Mucosa of rectum (tissue), 2 donors: ENCODE measurements around the gene SLC35D1.
A peak's percentile ranks its signal among the peaks of the same experiment; 100 is the strongest.

Experiments used
- H3K27ac ChIP-seq, 2 donors: one replicate each; pipeline ENCODE4 v1.7.0; 2013; ENCODE audit warnings: inconsistent platforms in 2 of 2, low read depth in 2 of 2, low read length in 2 of 2
- H3K27me3 ChIP-seq, 2 donors: one replicate each; pipeline ENCODE4 v1.7.0; 2013; ENCODE audit warnings: low read length in 2 of 2; ENCODE audit not compliant: control insufficient read depth in 2 of 2, insufficient read depth in 2 of 2
- H3K36me3 ChIP-seq, 2 donors: one replicate each; pipeline ENCODE4 v1.7.0; 2013; ENCODE audit warnings: low read length in 2 of 2; ENCODE audit not compliant: control insufficient read depth in 2 of 2, insufficient read depth in 2 of 2
- H3K4me1 ChIP-seq, 2 donors: one replicate each; pipeline ENCODE4 v1.7.0; 2013; ENCODE audit warnings: low read length in 2 of 2, mild to moderate bottlenecking in 1 of 2; ENCODE audit not compliant: control insufficient read depth in 2 of 2, insufficient read depth in 2 of 2
- H3K4me3 ChIP-seq, 2 donors: one replicate each; pipeline ENCODE4 v1.7.0; 2013; ENCODE audit warnings: low read length in 2 of 2
- H3K9ac ChIP-seq, 2 donors: one replicate each; pipeline ENCODE4 v1.7.0; 2013; ENCODE audit warnings: low read length in 2 of 2, low read depth in 1 of 2, mild to moderate bottlenecking in 1 of 2
- H3K9me3 ChIP-seq, 2 donors: one replicate each; pipeline ENCODE4 v1.7.0; 2013; ENCODE audit warnings: low read length in 2 of 2; ENCODE audit not compliant: control insufficient read depth in 2 of 2
- donor health status: healthy.
- donor health status: Normal muscosa, but diverticular disease.

SLC35D1 gene

DNA sequence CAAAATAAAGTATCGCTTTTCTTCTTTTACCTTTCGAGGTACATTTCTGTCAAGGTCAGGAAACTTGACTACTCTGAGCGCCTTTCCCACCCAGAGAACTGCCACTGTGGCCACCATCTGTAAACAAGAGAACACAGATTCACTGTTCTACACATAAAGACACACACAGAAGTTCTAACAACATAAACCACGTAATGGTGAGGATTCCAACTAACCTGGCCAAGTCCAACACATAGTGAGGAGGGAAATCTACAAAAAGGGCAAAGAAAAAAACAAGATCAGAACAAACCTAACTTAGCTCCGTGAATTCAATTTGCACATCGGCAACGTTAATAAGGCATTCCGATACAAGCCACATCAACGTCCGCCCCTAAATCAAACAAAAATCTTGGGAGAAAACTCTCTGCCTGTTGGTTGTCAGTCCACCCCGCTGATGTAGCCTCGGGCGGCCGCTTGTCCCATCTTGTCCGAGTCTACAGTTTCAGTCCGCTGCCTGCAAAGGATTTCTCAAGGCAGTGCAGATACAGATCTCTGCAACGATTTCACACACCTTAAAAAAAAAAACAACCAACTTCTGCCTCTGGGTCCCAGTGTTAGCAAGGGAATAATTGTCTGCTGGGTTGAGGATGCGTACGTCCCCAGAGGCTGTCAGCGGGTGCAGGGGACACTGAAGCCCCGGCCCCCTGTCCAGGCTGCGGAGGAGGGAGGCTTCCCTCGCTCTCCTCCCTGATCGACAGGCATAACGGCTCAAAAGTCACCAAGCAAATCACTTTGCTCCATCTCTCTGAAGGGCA lies 1.0 kb downstream of the SLC35D1 start:
- peaks cover 7 to 18% of the 10 kb centered on the region in 2 donors for H3K4me1 ChIP-seq
- H3K9me3 ChIP-seq, result no peaks in the 10 kb centered on the region
- peaks cover 12 to 13% of the 10 kb centered on the region in 2 donors for H3K36me3 ChIP-seq
- H3K4me3 ChIP-seq, result peak overlapping the region; percentile 88 to 92
- peak overlapping the region; percentile 97 for H3K27ac ChIP-seq
- H3K9ac ChIP-seq, result peak overlapping the region; percentile 95 to 98
- no peaks in the 10 kb centered on the region for H3K27me3 ChIP-seq

DNA sequence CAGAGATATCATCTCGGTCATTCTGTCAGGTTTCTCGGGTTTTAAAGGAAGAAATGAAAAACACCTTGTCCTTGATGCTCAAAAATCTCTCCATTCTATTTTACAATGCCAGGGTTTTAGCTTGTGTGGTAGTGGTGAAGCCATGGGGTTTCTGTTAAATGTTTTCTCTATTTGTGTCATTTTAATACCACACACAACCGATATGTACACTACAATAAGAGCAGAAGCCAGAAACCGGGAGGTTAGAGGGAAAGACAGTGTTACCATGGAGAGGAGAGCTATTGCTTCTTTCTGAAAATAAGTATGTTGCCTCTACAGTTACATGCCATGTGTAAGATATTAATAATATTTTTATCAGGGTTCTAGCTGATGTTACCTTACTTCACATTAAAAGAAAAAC lies 2.8 kb downstream of the SLC35D1 start:
- peaks cover 7 to 18% of the 10 kb centered on the region in 2 donors for H3K4me1 ChIP-seq
- no peaks in the 10 kb centered on the region for H3K9me3 ChIP-seq
- H3K27me3 ChIP-seq, result no peaks in the 10 kb centered on the region
- H3K36me3 ChIP-seq, result peaks cover 28 to 29% of the 10 kb centered on the region in 2 donors
- H3K4me3 ChIP-seq, result no peak overlapping the region
- H3K27ac ChIP-seq, result no peak overlapping the region
- peak overlapping the region in 1 of 2 donors; percentile 21 for H3K9ac ChIP-seq

DNA sequence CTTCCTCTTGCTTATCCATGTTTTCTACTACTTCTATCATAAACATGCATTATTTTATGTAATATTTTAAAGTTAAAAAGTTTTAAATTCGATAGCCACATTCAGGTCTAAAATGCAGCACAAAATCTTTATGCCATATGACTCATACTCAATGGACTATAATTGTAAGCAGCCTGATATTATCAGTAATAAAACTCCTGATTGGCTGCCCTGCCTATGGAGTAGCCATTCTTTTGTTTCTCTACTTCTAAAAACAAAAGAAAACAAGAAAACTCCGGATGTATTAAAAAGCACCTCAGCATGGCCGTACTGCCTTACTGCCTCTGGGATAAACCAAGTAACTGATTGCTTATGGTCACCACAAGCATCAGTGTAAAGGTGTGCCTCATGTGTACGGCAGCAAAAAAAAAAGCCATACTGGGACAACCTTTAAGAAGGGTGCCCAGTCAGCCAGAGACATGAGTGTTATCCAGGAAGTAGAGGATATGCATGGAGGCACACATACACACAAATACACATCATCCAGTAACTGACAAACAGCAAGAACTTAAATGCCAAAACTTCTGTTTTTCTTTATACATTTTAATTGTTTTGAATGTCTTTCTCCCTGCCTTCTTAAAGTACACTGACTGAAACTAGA lies 9.2 kb downstream of the SLC35D1 start:
- H3K9ac ChIP-seq, result no peak overlapping the region
- peaks cover 67 to 78% of the 10 kb centered on the region in 2 donors for H3K36me3 ChIP-seq
- no peaks in the 10 kb centered on the region for H3K9me3 ChIP-seq
- no peak overlapping the region for H3K27ac ChIP-seq
- peaks cover 0 to 2% of the 10 kb centered on the region in 2 donors for H3K4me1 ChIP-seq
- H3K27me3 ChIP-seq, result no peaks in the 10 kb centered on the region
- H3K4me3 ChIP-seq, result no peak overlapping the region

DNA sequence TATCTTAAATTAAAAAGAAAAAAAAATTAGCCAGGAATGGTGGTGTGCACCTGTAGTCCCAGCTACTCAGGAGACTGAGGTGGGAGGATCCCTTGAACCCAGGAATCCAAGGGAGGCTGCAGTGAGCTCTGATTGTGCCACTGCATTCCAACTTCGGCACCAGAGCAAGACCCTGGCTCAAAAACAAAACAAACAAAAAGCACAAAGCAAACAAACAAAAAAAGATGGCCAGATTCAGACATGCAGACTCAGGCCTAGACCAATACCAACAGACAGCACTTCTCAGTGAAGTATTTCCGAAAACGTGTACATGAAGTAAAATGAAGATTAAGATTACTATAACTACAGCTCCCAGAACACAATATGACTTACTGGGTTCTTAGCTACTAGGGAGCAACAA lies 10.6 kb downstream of the SLC35D1 start:
- Histone ChIP-seq H3K4me3 (no peak overlapping the region), H3K9me3 (no peaks in the 10 kb centered on the region), H3K9ac (no peak overlapping the region), H3K4me1 (no peaks in the 10 kb centered on the region), H3K27me3 (no peaks in the 10 kb centered on the region), H3K27ac (no peak overlapping the region), H3K36me3 (peaks cover 72 to 81% of the 10 kb centered on the region in 2 donors)

DNA sequence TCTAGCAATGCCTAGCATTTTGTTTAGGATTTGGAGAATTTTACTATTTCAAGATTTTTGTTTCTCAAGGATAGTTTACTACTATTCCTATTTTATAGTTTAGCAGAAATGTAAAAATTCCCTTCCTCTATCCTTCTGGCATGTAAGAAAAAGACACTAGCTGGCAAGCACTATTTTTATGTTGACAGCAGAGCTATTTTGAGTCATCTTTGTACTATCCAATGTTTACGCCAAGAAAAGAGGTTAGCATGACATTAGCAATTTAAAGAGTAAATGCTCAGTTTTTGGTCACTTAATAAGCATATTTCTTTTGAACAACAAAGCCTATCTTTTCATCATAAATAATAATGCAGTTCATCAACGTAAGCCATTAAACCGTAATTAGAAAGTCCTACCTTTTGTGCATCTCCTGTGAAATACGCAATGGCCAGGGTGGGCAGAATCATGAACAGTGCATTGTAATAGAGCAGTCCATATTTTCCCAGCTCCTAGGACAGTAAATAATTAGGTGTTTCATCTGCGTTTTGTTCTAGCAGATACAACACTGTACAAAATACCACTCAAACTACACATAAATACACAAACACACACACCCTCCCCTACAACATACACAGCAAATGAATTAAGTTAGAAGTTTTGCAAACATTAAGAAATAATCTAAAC lies 12.0 kb downstream of the SLC35D1 start:
- H3K4me1 ChIP-seq, result no peaks in the 10 kb centered on the region
- peaks cover 74 to 78% of the 10 kb centered on the region in 2 donors for H3K36me3 ChIP-seq
- no peaks in the 10 kb centered on the region for H3K9me3 ChIP-seq
- H3K27ac ChIP-seq, result no peak overlapping the region
- H3K27me3 ChIP-seq, result no peaks in the 10 kb centered on the region
- H3K9ac ChIP-seq, result no peak overlapping the region
- H3K4me3 ChIP-seq, result no peak overlapping the region

DNA sequence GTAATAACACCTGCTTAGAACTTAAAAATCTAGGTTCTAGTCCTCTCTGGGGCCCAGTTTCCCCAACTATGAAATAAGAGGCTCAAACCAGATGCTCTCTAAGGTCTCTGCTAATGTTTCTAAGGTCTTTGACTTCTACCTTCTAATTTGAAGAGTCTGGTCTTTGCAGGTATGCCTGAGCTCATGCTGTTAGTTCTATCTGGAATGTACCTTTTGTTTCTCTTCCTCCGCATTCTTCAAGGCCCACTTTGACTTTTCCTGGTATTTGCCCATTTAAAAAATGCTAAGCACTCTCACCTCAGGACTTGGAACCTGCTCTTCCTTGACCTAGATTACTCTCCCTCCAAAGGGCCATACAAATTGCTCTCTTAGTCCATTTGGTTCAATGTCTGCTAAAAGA lies 13.5 kb downstream of the SLC35D1 start:
- Histone ChIP-seq H3K4me1 (no peaks in the 10 kb centered on the region), H3K9me3 (no peaks in the 10 kb centered on the region), H3K4me3 (no peak overlapping the region), H3K27ac (no peak overlapping the region), H3K36me3 (peaks cover 65 to 75% of the 10 kb centered on the region in 2 donors), H3K9ac (no peak overlapping the region), H3K27me3 (no peaks in the 10 kb centered on the region)

DNA sequence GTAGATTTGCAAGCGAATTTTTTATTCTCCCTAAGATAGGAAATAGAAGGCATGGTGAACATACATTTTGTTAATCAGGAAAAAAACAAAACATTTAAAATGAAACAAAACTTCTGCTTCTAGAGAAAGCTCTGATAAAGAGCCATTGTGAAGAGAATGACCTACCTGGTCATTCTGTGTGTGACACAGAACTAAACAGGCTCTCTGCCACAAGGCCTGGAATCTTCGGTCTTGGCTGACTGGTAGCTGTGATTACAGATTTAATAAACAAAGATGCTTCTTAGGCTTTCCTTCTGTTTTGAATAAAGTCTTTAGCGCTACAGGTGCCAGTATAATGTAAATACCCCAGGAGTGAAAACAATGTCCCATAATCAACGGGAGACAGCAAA lies 22.1 kb downstream of the SLC35D1 start:
- Histone ChIP-seq H3K27ac (no peak overlapping the region), H3K36me3 (peaks cover 19 to 29% of the 10 kb centered on the region in 2 donors), H3K9ac (no peak overlapping the region)

DNA sequence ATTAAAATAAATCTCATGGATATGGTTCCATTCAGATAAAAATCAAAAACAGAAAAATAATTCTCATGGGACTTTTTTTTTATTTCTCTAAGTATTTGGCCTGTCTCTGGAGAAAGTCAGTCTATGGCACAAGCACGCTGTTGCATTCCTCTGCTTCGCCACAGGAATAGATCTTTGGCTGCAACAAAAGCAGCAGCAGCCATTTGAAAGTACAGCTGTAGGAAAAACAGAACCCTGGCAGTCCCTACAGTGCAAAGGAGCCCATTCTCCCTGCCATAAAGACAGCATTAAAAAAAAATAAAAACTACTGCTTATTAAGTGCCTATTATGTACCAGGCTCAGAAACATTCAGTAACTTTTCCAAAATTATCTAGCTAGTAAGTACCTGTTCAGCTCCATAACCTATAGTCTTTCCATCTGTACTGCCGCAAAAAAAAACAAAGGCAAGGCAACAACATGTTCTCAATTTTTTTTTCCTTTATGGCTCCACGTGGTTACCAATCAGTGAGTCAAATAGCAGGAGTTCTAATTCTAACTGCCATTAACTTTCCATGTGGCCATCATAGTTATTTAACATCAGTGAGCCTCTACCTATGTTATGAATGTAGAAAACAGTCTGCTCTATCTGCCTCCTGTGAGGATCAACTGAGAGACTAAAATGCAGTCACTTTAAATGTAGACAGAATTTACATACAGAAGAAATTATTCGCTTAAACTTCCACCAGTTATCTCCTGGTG lies 22.7 kb downstream of the SLC35D1 start:
- Histone ChIP-seq H3K36me3 (peaks cover 19 to 24% of the 10 kb centered on the region in 2 donors), H3K9ac (no peak overlapping the region), H3K4me1 (no peaks in the 10 kb centered on the region), H3K27me3 (no peaks in the 10 kb centered on the region), H3K9me3 (no peaks in the 10 kb centered on the region), H3K27ac (no peak overlapping the region), H3K4me3 (no peak overlapping the region)

More for the DNA sequence above, 22.1 kb downstream of the SLC35D1 start:
- Histone ChIP-seq H3K9me3 (no peaks in the 10 kb centered on the region), H3K4me3 (no peak overlapping the region), H3K4me1 (no peaks in the 10 kb centered on the region), H3K27me3 (no peaks in the 10 kb centered on the region)

DNA sequence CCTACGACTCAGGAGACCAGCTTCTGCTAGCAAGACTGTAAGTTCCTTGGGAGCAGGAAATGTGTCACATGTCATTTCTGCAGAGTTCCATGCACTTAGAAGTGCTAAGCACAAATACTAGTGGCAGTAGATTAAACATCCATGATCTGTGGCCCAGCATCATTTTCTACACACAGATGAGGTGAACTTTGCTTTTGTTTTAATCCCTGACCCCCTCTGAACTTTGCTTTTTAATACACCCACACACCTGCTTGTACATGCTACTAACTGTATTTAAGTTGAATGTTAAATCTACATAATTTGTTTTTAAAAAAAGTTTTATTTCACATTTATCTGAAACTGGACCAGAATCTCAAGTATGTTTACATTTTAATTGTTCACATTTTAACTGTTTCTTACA lies 24.5 kb downstream of the SLC35D1 start:
- Histone ChIP-seq H3K36me3 (peaks cover 18 to 21% of the 10 kb centered on the region in 2 donors), H3K4me1 (no peaks in the 10 kb centered on the region), H3K9ac (no peak overlapping the region), H3K27me3 (no peaks in the 10 kb centered on the region), H3K9me3 (no peaks in the 10 kb centered on the region), H3K27ac (no peak overlapping the region), H3K4me3 (no peak overlapping the region)
